ENCODE results near the gene ERVW-1.

DNA sequence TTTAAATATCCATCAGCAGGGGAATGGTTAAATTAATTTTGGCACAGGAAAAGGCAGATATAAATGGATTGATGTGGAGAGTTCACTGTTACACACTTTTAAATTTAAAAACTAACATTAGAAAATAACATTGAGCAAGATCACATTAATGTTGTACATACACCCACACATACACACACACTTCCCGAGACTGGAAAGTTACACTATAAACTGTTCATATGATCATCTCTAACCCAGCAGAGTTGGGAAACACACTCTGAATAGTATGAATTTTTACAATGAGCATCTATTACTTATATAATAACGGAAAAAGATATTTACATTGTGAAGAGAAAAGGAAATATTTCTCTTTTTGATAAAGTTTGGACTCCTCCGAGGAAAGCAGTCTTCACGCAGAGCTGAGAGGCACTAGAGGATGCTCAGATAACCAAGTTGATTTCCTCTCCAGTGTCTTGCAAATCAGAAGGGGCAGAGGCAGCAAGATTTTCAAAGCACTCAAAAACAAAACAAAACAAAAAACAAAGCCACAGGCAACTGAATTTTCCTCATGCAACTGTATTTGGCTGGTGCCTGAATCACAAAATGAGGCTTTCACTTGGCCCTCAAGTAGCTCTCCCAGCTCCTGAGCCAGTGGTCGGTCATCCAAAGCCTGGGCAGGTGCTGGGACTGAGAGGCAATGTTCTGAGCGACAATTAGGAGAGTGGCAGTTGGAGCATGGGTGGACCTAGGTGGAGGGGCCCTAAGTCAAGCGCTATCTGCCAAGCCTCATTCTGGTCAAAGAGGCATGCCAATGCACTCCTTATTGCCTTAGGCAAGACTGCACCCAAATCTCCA, 40.9 kb downstream of the ERVW-1 start:
- no peak for TF ChIP-seq POLR2A (IDR thresholded peaks at IDR 0.05)
- TF ChIP-seq CTCF (IDR thresholded peaks at IDR 0.05) = no peak
